Dermis blood vessel endothelial cell (primary cell): ENCODE results near the gene CD82. TPM values are rescaled to one million over a fixed set of nuclear protein-coding genes. Genes with fewer than 3 reads are reported as not detected.
A peak's percentile ranks its signal among the peaks of the same experiment; 100 is the strongest.

Experiments used
- DNase-seq: peaks from one replicate; pipeline ENCODE4 v3.0.0; 2010
- total RNA-seq: library from RNA; depleted of rRNA; stranded (reverse); fragments of >200 nt; gene quantifications from 2 replicates; pipeline ENCODE4 v1.2.3, GENCODE V29; 2014

Gene CD82
- total RNA-seq, 1 donor from 2014 or later, result 8.5 TPM

DNA sequence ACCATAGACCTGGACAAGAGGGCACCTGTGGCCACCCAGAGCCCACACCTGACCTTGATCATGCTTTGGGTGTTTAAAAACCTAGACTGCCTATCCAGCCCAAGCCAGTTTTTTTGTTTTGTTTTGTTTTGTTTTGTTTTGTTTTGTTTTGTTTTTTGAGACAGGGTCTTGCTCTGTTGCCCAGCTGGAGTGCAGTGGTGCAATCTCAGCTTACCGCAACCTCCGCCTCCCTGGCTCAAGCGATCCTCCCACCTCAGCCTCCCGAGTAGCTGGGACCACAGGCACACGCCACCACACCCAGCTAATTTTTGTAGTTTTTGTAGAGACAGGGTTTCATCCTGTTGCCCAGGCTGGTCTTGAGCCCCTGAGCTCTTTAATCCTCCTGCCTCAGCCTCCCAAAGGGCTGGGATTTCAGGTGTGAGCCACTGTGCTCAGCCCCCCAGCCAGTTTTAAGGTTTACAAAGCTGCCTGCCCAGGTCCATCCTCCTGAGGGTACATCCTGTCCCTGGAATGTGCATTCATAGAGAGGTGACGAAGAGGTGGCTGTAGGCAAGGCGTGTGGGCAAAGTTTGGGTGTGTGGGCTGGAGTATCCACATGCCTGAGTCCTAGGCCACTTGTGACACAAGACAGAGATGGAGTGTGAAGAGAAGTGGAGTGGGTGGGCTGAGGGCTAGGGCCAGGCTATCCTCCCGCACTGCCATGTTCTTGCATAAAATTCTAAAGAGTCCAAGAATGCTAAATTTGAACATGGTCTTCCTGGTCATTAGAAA is 3.3 kb upstream of the CD82 start:
- DNase-seq, result no peak

DNA sequence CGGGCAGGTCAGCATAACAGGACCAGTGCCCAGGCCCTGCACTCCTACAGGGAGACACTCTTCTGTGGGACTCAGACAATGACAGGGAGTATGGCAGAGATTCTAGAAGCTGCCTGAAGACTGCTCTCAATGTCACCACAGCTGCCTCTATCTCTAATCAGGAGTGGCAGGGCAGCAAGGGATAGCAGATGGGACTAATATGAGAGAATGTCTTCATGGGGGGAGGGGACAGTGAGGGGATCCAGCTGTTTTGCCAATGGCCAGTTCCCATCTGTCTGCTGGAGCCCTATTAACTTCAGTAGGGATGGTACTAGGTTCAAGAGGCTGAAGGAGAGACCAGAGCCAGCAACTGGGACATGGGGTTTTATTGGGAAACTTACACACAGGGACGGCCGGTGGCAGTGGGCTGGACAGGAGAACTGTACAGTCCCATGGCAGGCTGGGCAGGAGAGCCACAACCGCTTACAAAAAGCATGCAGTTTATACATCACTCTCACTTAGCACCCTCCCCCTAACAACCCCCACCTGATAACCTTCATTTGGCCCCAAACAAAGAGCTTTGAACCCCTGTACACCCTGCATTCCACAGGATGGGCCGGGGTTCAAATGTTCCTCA is 2.5 kb upstream of the CD82 start:
- DNase-seq, result no peak

DNA sequence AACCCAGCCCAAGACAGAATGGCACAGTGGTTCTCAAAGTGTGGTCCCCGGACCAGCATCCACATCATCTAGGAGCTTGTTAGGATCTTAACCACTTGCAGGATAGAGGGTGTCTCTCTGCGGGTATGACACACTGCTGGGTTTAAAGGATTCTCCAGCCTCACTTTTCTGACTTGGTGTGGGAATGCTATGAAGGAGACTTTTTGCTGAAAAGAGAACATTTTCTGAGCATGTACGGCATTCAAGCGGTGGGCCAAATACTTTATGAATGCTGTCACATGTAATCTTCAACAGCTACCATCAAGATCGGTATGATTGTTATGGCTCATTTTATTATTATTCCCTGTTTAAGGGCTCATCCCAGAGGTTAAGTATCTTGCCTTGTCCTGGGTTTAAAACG is 1.8 kb upstream of the CD82 start:
- DNase-seq, result no peak

DNA sequence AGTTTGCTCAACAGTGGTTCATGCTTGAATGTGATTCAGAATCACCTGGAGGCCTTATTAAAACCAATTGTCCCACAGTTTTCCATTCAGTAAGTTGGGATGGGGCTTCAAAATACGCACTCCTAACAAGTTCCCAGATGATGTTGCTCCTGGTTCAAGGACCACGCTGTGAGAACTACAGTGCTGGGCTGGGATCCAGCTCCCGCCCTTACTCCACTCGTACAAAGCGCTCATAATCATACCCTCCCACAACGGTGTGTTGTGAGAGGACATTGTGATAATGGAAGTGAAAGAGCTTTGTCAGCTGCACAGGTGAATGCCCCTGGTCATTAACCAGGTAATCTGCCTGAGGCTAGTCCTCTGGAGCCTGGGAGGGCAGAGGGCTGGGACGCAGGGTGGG is 1.3 kb upstream of the CD82 start:
- peak; percentile 19 for DNase-seq

DNA sequence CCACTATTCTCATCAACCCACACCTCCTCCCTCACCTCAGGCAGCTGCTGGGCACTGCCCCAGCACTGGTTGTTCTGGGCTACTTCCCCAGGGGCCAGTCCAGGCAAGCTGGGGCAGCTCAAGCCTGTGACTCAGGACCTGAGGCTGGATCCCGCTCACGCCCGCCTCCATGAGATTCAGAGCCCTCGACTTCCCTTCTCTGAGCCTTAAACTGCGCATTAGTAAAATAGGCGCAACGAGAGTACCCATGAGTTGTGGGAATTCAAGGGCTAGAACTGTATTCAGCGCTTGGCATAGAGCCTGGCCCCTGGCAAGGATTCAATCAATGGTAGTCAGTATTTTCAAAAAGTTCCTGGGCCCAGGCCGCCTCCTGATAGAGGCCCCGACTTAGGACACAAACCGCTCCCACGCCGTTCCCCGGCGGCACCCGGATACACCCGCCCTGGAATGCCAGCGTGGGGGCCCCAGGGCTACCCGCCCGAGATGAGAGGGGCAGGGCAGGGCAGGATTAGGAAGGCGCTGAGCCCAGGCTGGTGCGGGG is 723 bp upstream of the CD82 start:
- peak; percentile 86 for DNase-seq

DNA sequence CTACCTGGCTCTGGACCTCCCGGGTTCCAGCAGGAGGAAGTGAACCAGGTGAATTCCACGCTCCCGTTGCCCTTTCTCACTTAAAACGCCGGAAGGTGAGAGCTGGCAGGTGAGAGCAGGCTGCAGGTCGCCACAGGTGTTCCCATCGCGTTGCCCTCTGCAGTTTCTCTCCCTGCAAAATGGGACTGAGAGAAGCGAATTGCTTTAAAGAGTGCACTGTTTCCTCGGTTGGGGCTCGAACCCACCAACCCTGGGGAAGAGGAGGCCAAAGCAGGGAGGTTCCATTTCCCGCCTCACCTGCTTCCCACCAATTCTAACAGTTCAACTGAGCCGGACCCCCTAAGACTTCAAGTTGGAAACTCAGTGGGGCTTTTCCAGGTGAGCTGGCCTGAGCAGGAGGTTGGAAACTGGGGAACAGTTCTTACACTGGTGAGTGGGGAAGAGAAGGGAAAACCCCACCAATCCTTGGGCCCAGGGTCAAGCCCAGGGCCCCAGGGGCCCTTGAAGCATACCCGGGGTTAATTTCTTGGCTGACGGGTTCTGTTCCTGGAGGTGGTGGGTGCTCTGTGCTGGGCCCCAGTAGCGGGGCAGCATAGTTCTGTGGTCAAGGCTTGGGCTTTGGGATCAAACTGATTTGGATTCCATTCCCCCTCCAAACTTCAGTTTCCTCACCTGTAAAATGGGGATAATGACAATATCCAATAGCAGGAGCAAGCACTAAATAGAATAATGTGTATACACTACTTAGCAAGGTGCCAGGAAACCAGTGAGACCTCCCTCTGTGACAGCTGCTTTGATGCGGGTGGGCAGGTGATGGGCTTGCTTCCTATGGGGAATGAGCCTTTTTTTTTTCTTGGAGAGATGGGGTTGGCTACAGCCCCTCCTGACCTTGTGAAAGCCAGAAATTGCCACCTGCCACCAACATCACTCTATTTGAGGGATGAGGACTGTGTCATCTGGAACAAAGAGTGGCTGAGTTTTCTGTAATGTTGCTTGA is 788 bp downstream of the CD82 start:
- DNase-seq, result no peak

DNA sequence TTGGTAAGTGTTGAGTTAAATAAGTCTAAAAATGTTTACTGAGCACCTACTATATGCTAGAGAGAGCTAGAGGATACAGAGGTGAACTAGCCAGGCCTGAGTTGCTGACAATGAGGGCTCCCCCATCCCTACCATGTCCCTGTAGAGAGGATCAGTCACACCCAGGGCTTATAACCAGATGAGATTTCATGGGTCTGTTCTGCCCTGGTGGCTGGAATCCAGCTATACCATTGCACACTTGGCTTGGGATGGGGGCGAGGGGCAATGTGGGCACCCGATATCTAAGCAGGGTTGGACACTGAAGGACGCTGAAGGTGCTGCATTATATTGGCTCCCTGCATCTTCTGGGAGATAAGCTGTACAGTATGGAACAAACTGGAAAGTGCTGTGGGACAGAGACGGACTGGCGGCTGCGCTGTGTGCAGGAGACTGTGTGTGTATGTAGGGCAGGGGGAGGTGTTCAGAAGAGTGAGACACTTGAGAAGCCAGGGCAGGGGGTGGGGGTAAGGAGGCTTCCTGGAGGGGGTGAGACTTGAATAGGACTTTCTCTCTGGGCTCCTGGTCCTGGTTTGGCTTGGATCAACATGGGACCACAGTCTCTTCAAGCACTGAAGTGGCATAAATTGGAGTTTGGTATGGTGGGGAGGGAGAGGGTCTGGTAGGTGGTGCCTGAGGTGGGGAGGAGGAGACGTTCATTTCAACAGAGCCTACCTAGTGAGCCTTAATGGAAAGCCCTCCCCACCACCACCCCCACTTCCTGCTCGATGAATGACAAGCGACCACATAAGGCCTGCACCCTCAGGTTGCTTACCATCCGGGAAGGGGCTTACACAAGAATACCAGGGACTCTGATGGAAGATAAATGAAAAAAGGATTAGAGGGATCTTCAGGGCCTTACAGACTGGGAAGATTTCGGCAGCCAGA is 1.8 kb downstream of the CD82 start:
- DNase-seq, result no peak

DNA sequence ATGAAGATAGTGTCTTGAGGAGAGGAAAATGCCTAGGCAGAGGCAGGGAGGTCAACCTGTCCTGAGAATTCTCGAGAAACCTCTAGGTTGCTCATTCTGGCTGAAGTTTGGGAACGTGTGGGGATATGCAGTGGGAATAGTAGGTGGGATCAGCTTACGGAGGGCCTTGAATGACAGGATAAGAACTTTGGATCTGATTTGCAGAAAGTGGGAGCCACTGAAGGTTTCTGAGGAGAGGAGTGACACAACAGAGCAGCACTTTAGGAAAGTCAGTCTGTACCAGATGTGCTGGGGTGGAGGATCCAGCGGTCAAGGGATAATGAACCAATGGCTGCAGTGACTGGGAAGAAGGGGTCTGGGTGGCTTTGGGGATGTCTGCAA is 2.4 kb downstream of the CD82 start:
- no peak for DNase-seq

DNA sequence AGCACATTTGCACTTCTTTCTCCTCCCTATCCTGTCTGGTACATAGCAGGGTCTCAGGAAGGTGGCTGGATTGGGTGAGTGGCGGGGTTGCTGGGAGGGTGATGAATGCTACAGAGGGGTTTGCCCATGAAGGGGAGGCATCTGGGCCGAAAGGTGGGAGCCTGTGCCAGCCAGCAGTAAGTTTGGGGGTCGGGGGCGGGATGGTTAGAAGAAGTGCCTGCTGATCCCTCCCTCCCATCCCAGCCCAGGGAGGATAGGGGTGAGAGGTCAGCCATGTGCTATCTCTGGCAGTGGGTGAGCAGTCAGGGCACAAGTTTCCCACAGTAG is 2.8 kb downstream of the CD82 start:
- DNase-seq, result no peak

DNA sequence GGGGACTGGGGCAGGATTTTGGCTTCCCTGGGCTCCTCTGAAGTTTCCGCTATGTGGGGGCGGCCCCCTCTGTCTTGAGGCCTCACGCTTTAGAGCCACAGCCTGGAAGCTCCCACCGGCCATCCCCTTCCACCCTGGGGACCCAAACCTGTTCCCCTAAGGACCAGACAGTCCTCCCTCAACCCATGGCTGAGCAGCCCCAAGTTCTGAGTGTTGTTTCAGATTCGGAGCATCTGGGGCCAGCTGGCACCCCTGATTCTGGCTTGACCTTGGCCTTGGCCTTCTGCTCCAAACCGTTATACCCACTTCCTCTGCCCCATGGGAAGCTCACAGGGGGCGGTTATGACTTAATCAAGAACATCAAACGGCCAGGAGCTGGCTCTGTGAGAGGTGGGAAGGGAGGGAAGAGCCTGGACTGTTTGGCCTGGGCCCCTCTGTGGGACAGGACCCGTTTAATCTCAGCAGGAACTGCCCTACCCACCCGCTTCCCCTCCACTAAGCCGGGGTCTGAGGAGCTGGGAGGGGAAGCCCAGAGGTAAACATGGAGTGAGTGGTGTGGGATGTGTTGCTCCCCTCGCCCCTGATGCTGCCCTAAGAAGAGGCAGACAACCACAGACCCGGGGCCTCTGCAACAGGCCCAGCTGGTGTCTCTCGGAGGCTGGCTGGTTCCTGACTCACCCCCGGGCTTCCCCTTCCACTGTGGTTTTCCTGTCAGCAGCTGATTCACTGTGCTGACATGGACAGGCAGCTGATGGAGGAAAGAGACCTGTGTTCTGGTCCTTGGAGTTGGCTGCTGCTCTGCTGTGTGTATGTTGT is 3.4 kb downstream of the CD82 start:
- peak; percentile 95 for DNase-seq

DNA sequence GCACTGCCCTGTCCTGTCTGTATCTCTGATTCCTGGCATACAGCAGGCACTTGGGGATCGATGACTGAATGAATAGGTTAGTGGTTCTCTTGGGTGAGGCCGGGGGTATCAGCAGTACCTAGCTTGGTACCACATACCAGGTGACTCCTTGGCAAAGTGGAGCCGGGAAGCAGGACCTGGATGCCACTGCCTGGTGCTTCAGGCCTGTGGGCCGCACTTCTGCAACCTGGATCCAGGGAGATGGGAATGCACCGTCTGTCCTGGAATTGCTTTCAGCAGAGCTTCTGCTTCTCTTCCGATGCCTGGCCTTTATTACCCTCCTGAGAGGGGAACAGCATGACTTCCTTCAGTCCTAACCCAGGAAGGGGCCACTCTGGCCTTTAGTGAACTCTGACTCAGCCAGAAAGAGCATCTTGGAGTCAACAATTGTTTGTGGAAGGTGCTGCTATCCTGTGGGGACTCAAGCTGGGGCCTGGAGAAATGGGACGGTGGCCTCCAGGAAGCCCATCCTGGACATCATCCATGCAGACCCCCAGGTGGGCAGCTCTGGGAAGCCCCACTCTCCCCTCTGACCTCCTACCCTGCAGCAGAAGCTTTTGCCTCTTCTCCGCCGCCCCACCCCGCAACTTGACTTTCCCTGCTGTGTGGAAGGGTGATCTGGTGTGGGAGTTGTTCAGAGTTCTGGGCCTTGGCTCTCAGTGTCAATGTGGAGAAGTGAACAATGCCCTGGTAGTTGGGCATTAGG is 5.1 kb downstream of the CD82 start:
- DNase-seq, result peak; percentile 32

DNA sequence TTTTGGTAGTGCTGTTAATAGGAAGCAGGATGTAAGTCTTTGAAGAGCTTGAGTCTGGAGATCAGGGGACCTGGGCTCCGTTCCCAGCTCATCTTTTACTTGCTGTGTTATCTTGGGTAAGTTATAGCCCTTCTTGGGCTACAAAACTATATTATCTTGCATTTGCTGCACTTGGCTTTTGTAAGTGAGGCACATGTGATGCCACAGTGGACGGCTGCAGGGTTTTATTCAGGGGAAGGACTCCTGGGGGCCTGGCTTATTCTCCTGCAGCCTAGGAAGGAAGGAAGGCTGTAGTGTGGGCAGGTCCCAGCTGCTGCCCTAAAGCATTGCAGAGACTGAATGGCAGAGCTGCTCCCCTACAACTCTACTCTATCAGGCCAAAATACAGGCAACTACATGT is 6.4 kb downstream of the CD82 start:
- DNase-seq, result peak; percentile 33

DNA sequence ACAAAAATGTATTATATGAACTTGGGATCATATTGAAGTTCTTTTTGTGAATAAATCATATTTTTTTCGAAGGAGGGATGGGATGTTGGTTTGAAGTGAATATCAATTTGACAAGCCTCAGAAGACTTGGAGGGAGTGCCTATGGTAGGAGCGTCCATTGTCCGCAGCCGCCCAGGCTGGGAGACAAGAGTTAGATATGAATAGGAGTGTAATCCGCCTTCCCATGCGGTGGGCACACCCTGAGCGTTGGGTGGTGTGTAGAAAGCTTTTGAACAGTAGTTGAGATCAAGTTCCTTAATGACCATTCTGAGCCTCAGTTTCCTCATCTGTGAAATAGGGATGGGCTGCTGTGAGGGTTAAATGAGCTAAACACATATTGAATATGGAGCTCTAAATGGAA is 7.0 kb downstream of the CD82 start:
- no peak for DNase-seq

DNA sequence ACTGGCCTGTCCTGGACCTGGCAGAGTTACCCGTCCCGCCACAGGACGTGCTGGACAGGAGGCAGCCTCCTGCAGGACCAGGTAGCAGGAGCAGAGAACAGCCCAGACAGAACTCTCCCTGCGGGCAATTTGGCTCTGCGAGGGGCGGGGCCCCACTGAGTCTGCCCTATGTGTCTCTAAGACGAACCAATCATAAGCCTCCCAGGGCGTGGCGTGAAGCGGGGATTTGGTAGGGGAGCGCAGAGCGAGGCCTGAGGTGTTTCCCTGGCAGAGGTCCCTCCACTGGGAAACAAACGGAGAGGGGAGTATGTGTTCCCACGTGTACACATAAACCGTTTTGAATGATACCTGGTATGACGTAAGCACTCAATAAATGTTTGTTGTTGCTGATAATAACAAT is 7.4 kb downstream of the CD82 start:
- DNase-seq, result no peak

DNA sequence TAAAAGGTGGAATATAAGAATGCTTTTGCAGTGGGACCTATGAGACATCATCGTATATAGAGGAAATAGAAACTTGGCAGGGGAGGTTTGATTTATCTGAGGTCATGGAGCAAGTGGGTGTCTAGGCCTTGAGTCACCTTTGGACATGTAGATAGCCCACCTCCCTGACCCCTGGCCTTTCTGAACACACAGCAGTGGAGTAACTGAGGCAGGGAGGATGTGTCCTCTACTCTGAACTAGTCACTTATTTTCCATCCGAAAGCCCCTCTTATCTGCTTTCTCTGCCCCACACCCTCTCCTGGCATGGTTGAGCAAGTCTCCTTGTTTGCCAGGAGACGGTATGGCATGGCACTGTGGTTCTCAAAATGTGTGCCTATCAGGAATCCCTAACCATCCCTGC is 7.9 kb downstream of the CD82 start:
- no peak for DNase-seq

DNA sequence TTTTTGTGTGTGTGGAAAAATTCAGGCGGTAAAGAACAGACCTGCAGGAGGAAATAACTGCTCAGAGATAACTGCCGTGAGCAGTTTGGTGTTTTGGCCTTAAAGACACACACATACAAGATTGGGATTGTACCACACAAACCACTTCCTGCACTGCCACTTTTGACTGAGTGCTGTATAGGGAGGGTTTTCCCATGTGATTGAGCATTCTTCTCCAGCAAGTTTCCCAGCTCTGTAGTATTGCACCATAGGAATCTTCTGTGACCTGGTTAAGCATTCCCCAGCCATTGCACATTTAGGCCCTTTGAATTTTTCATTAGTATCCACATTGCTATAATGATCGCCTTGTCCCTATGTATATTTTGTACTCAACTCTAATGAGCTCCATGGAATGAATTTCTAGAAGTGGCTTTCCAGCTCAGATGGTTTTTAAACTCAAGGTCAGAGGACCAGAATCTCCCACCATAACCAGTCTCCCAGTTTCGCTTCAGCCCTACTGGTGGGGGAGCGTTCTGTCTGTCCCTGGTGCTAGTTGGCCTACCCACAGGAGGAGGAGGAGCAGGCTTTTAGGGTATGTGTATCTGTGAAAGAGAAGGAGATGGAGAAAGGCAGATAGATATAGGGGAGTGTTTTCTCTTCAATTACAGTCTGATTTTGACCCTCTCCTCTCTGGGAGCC is 9.3 kb downstream of the CD82 start:
- DNase-seq, result peak; percentile 30

DNA sequence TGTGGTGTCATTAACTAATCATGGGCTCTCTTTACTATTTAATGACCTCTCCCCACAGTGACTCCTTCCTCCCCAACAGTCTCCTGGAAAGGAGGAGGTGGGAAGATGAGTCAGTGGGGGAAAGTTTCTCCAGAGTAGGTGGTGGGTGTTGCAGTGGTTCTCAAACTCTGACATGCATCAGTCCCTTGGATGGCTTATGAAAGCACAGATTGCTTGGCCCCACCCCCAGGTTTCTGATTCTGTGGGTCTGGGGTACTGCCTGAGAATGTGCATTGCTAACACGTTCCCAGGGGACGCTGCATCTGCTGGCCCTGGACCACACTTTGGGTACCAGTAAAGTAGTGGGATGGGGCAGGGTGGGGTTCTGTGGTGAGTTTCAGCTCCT is 9.8 kb downstream of the CD82 start:
- DNase-seq, result no peak

DNA sequence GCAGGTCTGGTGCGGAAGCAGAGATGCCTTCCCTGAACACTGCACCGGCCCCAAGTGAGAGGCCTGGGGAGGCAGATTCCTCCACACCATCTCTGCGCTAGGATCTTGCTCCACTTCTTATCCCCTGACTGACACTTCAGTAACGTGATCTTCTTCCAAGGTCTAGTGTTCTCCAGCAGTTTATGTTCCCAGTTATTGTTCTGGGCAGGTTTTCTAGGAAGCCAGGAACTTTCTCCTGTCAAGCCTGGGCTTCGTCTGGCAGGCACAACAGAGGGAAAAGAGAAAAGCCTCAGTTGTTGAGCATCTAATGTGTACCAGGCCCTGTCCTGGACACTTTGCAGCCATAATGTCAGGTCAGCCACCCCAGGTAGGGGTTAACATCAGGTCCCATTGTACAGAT is 10.5 kb downstream of the CD82 start:
- DNase-seq, result no peak

DNA sequence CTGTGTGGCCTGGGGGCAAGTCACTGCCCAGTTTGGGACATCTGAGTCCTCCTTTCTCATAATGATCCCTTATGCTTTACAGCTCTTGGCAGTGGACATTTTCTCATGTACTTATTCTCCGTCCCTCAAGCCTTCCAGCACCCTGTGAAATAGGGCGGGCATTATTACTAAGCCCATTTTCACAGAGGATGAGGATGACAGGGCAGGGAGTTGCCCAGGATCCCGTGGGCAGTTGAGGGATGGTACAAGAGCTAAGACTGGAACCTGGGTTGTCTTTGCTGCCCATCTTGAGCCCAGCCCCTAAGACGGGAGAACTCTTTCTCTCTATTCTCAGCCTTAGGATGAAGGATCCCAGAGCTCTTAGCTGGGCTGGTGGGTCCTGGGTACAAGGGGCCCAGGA is 11.2 kb downstream of the CD82 start:
- DNase-seq, result no peak

DNA sequence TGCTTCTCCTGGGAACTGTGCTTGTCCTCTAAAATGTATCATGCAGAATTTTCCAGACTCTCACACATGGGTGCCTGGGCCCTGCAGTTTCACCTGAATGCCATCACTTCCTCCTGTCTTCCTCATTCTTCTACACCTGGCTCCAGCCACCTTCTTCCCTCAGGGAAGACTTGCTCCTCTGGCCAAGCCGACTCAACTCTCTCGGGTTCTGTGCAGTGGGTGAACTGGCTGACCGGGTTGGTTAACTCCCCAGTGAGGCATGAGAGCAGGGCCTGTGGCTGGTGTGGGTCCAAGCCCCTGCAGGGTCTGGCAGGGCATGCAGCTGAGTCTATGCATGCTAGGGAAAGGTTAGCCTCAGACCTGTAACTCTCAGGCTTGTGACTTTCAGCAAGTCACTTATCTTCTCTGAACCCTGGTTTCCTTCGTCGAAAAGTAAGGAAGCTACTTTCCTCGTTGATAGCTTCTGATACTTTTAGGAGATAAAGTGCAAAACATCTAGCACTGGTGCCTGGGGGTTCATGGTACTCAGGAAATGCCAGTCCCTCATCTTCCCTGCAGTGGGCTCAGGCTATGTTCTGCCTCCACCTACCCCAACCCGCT is 11.9 kb downstream of the CD82 start:
- DNase-seq, result no peak
